ENCODE measurements around the gene OVCA2. TPM values are rescaled to one million over a fixed set of nuclear protein-coding genes. Genes with fewer than 3 reads are reported as not detected.

OVCA2 gene
- total and polyA plus RNA-seq, 4 donors = 16.1 to 30.6 (median 23.7) TPM

GRCh38 chr17:2040219-2040827, 1.5 kb upstream of the OVCA2 start:
- H3K36me3 ChIP-seq (ENCODE audit: control insufficient read depth in 4 of 4, insufficient read depth in 3 of 4, low read depth in 1 of 4, low read length in 3 of 4) = peaks cover 0 to 31% (median 23%) of the 10 kb centered on the region in 4 donors
- H3K27ac ChIP-seq (ENCODE audit: low read depth in 1 of 2, low read length in 2 of 2) = no peak overlapping the region

DNA sequence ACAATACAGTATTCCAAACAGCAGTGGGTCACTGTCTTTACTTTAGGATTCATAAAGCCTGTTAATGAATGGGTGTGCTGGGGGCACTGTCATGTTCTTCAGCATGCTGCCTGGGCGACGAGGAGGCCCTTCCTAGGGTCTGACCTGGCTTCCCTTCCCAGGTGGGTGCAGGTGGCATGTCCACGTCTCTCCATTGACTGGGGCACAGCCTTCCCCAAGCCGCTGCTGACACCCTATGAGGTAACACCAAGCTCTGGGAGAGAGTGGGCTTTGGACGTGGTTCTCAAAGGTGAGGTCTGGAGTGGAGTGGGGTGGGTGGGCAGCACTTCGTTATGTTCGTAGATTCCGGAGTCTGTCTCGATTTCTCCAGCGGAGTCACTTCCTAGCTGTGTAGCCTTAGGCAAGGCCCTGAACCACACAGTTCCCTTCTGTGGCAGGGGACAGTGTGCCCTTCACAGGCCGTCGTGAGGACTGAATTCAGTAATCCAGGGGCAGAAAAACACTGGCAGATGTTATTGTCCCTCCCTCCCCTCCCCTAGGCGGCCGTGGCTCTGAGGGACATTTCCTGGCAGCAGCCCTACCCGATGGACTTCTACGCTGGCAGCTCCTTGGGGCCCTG, 771 bp upstream of the OVCA2 start:
- TF ChIP-seq RAD21 (IDR thresholded peaks at IDR 0.05) (no peak), EGR1 (IDR thresholded peaks at IDR 0.05; ENCODE audit: low read depth in 2 of 2) (no peak), MAX (IDR thresholded peaks at IDR 0.05) (no peak), GABPA (IDR thresholded peaks at IDR 0.05 in 1 of 2, conservative IDR thresholded peaks at IDR 0.05 in 1 of 2) (no peak), NR2F2 (IDR thresholded peaks at IDR 0.05) (no peak)
- Histone ChIP-seq H3K9ac (ENCODE audit: low read depth in 1 of 2, low read length in 2 of 2) (no peak overlapping the region), H3K36me3 (ENCODE audit: control insufficient read depth in 4 of 4, insufficient read depth in 3 of 4, low read depth in 1 of 4, low read length in 3 of 4) (peaks cover 0 to 26% (median 19%) of the 10 kb centered on the region in 4 donors), H3K4me1 (ENCODE audit: control insufficient read depth in 4 of 4, insufficient read depth in 4 of 4, low read length in 3 of 4) (peaks cover 5 to 19% (median 12%) of the 10 kb centered on the region in 4 donors), H3K27me3 (ENCODE audit: control insufficient read depth in 4 of 4, insufficient read depth in 4 of 4, low read length in 3 of 4) (no peaks in the 10 kb centered on the region), H3K27ac (ENCODE audit: low read depth in 1 of 2, low read length in 2 of 2) (peak overlapping the region in 1 of 2 donors; percentile 78), H3K9me3 (ENCODE audit: control insufficient read depth in 4 of 4, low read length in 3 of 4) (no peaks in the 10 kb centered on the region), H3K4me3 (ENCODE audit: low read depth in 1 of 3, low read length in 3 of 3) (peak overlapping the region in 1 of 3 donors; percentile 78)
- WGBS = 58% methylated on average over 16 of the region's 16 CpGs
- DNase-seq (ENCODE audit: low spot score) = no peak

More at GRCh38 chr17:2040219-2040827, 1.5 kb upstream of the OVCA2 start:
- Histone ChIP-seq H3K4me1 (ENCODE audit: control insufficient read depth in 4 of 4, insufficient read depth in 4 of 4, low read length in 3 of 4) (peaks cover 5 to 19% (median 12%) of the 10 kb centered on the region in 4 donors), H3K9me3 (ENCODE audit: control insufficient read depth in 4 of 4, low read length in 3 of 4) (no peaks in the 10 kb centered on the region), H3K4me3 (ENCODE audit: low read depth in 1 of 3, low read length in 3 of 3) (no peak overlapping the region), H3K9ac (ENCODE audit: low read depth in 1 of 2, low read length in 2 of 2) (no peak overlapping the region), H3K27me3 (ENCODE audit: control insufficient read depth in 4 of 4, insufficient read depth in 4 of 4, low read length in 3 of 4) (no peaks in the 10 kb centered on the region)
- WGBS = 94% methylated on average over 7 of the region's 7 CpGs
- DNase-seq (ENCODE audit: low spot score) = no peak
- TF ChIP-seq, protein P1, sequence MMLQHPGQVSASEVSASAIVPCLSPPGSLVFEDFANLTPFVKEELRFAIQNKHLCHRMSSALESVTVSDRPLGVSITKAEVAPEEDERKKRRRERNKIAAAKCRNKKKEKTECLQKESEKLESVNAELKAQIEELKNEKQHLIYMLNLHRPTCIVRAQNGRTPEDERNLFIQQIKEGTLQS (IDR thresholded peaks at IDR 0.05) = no peak
- TF ChIP-seq RXRA (IDR thresholded peaks at IDR 0.05) (no peak), JUND (IDR thresholded peaks at IDR 0.05) (no peak), FOXA1 (IDR thresholded peaks at IDR 0.05) (no peak), CTCF (IDR thresholded peaks at IDR 0.05; ENCODE audit: low read depth, low read length, missing input control) (no peak), EGR1 (IDR thresholded peaks at IDR 0.05; ENCODE audit: low read depth in 2 of 2) (no peak), TAF1 (conservative IDR thresholded peaks at IDR 0.05) (no peak), HNF4G (IDR thresholded peaks at IDR 0.05) (no peak)
- TF ChIP-seq, protein P2, sequence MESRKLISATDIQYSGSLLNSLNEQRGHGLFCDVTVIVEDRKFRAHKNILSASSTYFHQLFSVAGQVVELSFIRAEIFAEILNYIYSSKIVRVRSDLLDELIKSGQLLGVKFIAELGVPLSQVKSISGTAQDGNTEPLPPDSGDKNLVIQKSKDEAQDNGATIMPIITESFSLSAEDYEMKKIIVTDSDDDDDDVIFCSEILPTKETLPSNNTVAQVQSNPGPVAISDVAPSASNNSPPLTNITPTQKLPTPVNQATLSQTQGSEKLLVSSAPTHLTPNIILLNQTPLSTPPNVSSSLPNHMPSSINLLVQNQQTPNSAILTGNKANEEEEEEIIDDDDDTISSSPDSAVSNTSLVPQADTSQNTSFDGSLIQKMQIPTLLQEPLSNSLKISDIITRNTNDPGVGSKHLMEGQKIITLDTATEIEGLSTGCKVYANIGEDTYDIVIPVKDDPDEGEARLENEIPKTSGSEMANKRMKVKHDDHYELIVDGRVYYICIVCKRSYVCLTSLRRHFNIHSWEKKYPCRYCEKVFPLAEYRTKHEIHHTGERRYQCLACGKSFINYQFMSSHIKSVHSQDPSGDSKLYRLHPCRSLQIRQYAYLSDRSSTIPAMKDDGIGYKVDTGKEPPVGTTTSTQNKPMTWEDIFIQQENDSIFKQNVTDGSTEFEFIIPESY (IDR thresholded peaks at IDR 0.05) = no peak

All from liver (tissue), 9 donors.